NT2/D1 (cell line): ENCODE results near the gene OXT.

ENCODE experiments used
- SUZ12 ChIP-seq: IDR thresholded peaks from 2 replicates; pipeline ENCODE4 v1.6.1; 2011; ENCODE audit not compliant: insufficient read length, insufficient read depth; ENCODE audit errors: extremely low read depth
- ZNF274 ChIP-seq: IDR thresholded peaks from 2 replicates; pipeline ENCODE4 v1.6.1; 2011; ENCODE audit warnings: mild to moderate bottlenecking, low read depth, low read length

- no peak for TF ChIP-seq ZNF274
- TF ChIP-seq SUZ12: no peak
Observed at GRCh38 chr20:3088031-3088430, 16.6 kb downstream of the OXT start.
